NCI-H1105 treated with DMSO at 0.1 percent for 48 hours (cell line): ENCODE measurements around the gene RAVER2.
"Not testable (repeated sequence)": the region's sequence is repeated elsewhere in the genome, so short reads cannot be mapped to it uniquely, and the experiment has no call there.

Source experiments
- DNase-seq: peaks from one replicate; lab custom pipeline; 2025; lab: John Stamatoyannopoulos, UW

The RAVER2 gene

GRCh38 chr1:64744492-64745180 is at the start of gene RAVER2:
TSS of gene RAVER2 (plus strand) at chr1:64745075. CDS start at chr1:64745173, 98 bp downstream.
- DNase-seq, result peak; percentile 76

GRCh38 chr1:64696879-64697278 is 48.0 kb upstream of the RAVER2 start:
- DNase-seq, result no peak

GRCh38 chr1:64699327-64699726 is 45.5 kb upstream of the RAVER2 start:
- no peak for DNase-seq

- no peak for DNase-seq
Measured at GRCh38 chr1:64701071-64701470, 43.8 kb upstream of the RAVER2 start.

GRCh38 chr1:64701886-64702285 is 43.0 kb upstream of the RAVER2 start:
- DNase-seq, result no peak

GRCh38 chr1:64702670-64703069 is 42.2 kb upstream of the RAVER2 start:
- not testable (repeated sequence) for DNase-seq

- no peak for DNase-seq
Measured at GRCh38 chr1:64703600-64703999, 41.3 kb upstream of the RAVER2 start.

GRCh38 chr1:64705591-64705990 is 39.3 kb upstream of the RAVER2 start:
- DNase-seq, result no peak

GRCh38 chr1:64711266-64711665 is 33.6 kb upstream of the RAVER2 start:
- DNase-seq, result no peak

- DNase-seq, result no peak
Measured at GRCh38 chr1:64712049-64712448, 32.8 kb upstream of the RAVER2 start.

GRCh38 chr1:64715186-64715585 is 29.7 kb upstream of the RAVER2 start:
- no peak for DNase-seq

- no peak for DNase-seq
Measured at GRCh38 chr1:64721135-64721534, 23.7 kb upstream of the RAVER2 start.

GRCh38 chr1:64721576-64722145 is 23.2 kb upstream of the RAVER2 start:
- DNase-seq, result no peak

GRCh38 chr1:64727861-64728260 is 17.0 kb upstream of the RAVER2 start:
- no peak for DNase-seq

- no peak for DNase-seq
Measured at GRCh38 chr1:64733581-64734286, 11.1 kb upstream of the RAVER2 start.

GRCh38 chr1:64734287-64734652 is 10.6 kb upstream of the RAVER2 start:
- DNase-seq, result no peak

- DNase-seq, result not testable (repeated sequence)
Measured at GRCh38 chr1:64740687-64741086, 4.2 kb upstream of the RAVER2 start.

- peak; percentile 66 for DNase-seq
Measured at GRCh38 chr1:64743954-64744491, 852 bp upstream of the RAVER2 start.

GRCh38 chr1:64745181-64745985 is 508 bp downstream of the RAVER2 start:
- peak; percentile 47 for DNase-seq

- peak; percentile 12 for DNase-seq
Measured at GRCh38 chr1:64745986-64746940, 1.4 kb downstream of the RAVER2 start.

GRCh38 chr1:64748222-64748621 is 3.3 kb downstream of the RAVER2 start:
- no peak for DNase-seq
